GM12864 (cell line): Measurements from ENCODE around the gene RGL2.

Experiments used
- DNase-seq: peaks from one replicate; pipeline ENCODE4 v3.0.0-alpha.2; 2011; ENCODE audit warnings: low read depth
- H3K4me3 ChIP-seq: 2 replicates; pipeline ENCODE4 v1.5.1; 2011; ENCODE audit warnings: mild to moderate bottlenecking, low read depth, low read length, control low read depth
- TF ChIP-seq, protein P1 (sequence below): IDR thresholded peaks from 2 replicates; pipeline ENCODE4 v1.5.1; 2011; ENCODE audit warnings: low read depth, mild to moderate bottlenecking, moderate library complexity, low read length, control low read depth, inconsistent platforms; ENCODE audit errors: missing control alignments

Gene RGL2

GRCh38 chr6:33320315-33321181 is 21.8 kb upstream of the RGL2 start:
- no peak overlapping the region for H3K4me3 ChIP-seq
- TF ChIP-seq, protein P1, sequence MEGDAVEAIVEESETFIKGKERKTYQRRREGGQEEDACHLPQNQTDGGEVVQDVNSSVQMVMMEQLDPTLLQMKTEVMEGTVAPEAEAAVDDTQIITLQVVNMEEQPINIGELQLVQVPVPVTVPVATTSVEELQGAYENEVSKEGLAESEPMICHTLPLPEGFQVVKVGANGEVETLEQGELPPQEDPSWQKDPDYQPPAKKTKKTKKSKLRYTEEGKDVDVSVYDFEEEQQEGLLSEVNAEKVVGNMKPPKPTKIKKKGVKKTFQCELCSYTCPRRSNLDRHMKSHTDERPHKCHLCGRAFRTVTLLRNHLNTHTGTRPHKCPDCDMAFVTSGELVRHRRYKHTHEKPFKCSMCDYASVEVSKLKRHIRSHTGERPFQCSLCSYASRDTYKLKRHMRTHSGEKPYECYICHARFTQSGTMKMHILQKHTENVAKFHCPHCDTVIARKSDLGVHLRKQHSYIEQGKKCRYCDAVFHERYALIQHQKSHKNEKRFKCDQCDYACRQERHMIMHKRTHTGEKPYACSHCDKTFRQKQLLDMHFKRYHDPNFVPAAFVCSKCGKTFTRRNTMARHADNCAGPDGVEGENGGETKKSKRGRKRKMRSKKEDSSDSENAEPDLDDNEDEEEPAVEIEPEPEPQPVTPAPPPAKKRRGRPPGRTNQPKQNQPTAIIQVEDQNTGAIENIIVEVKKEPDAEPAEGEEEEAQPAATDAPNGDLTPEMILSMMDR, result no peak

GRCh38 chr6:33319939-33320314 is 21.2 kb upstream of the RGL2 start:
- no peak overlapping the region for H3K4me3 ChIP-seq
- TF ChIP-seq, protein P1, result no peak
- no peak for DNase-seq

More at GRCh38 chr6:33320315-33321181, 21.8 kb upstream of the RGL2 start:
- DNase-seq, result no peak

- H3K4me3 ChIP-seq, result peak overlapping the region; percentile 34
- TF ChIP-seq, protein P1, result no peak
- no peak for DNase-seq
Observed at GRCh38 chr6:33318426-33319073, 19.8 kb upstream of the RGL2 start.

DNA sequence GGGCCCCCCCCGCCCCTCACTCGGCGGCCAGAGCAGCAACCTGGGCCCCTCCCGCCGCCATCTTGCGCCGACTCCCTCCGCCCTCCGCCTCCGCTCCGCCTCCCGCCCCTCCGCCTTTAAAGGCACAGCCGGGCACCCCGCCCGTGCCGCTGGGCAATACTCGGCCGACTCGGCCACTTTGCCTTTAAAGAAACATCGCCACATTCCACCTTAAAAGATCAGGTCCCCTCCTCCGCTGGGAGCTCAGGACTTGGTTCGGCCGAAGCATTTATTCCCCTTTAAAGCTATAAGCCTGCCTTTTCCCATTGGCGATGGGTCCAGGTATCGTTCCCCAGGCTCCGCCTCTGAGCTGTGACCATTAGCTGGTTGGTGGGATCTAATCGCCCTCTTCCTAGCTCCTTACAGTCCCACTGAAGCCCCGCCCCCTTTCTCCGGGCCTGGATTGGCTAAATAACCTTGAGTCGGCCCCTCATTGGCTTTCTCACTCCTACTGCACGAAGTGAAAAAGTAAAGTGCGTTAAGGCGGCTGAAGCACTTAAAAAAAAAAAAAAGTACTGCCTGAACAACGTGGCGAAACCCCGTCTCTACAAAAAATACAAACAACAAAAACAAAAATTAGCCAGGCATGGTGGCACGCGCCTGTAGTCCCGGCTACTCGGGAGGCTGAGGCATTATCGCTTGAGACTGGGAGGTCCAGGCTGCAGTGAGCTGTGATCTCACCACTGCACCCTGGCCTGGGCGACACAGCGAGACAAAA is 19.1 kb upstream of the RGL2 start, which contains the start of gene ZBTB22:
TSS of gene ZBTB22 (minus strand) at position 76 of the 757 bp plus-strand sequence. CDS start 828 bp downstream, outside the sequence.
- TF ChIP-seq, protein P1, result no peak
- peak; percentile 96 for DNase-seq
- H3K4me3 ChIP-seq, result peak within 1 kb of the TSS; percentile 53

DNA sequence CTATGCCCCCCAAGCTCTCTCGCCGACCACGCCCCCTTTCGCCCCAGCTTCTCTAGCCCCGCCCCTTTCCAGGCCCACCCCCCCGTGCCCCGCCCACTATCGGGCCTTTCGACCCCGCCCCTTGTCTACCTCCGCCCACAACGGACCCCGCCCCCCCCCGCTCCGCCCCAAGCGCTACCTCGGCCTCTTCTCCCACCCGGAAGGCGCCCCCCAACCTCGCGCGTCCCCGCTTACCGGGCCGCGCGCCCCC is 18.6 kb upstream of the RGL2 start:
- TF ChIP-seq, protein P1, result no peak
- H3K4me3 ChIP-seq, result peak overlapping the region; percentile 46
- no peak for DNase-seq

DNA sequence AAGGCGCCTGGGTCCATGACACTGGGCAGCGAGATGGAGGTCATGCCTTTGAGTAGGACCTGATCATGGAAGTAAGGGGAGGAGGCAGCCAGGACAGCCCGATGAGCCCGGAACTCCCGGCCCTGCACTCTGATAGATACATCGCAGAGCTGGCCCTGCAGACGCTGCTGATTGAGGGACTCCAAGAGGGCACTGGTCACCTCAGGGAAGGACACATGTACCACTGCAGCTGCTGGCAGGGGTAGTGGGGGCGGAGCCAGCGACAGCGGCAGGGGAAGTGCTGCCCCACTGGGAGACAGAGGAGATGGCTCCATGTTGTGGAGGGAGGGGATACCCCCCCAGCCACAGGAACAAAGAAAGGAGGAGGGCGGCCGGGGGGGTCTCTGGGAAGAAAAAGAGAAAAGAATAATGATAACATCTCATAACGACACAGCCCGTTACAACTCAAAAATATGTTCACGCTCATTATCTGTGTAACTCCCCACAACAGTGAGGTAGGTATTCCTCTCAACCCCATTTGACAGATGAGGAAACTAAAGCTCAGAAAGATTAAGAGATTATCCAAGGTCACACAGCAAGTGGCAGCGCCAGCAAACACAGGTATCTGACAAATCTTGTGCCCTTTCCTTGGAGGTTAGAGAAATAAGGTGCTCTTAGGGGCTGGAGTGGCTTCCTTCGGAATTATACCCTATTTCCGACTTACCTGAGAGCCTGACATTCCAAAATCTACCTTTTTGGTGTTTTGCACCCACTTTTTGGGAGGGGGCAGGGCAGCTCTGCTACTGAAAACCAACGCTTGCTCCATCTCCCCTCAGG is 18.1 kb upstream of the RGL2 start:
- TF ChIP-seq, protein P1, result no peak
- no peak for DNase-seq
- H3K4me3 ChIP-seq, result peak overlapping the region; percentile 46
